H1 (cell line): ENCODE measurements around the gene AFF2. TPM values are rescaled to one million over a fixed set of nuclear protein-coding genes. Genes with fewer than 3 reads are reported as not detected.

ENCODE experiments used
- CTCF ChIA-PET: fragments of 300-600 bp; sonication (Branson Sonifier 250); formaldehyde crosslinking; loops from one replicate; lab custom pipeline; 2021; ENCODE audit not compliant: partially characterized antibody; lab: Charles Lee
- POLR2A ChIA-PET: fragments of 300-600 bp; sonication (Branson Sonifier 250); formaldehyde crosslinking; loops from one replicate; lab custom pipeline; 2021; ENCODE audit warnings: inconsistent platforms; ENCODE audit not compliant: partially characterized antibody; lab: Charles Lee
- DNase-seq, 2 experiments: peaks; one replicate each; pipeline versions ENCODE4 v3.0.0 to v3.0.0-alpha.2; 2010 to 2022; ENCODE audit warnings: low spot score in 2 of 2, low read depth in 1 of 2, mixed read lengths in 1 of 2
- FAIRE-seq: peaks from 2 replicates; lab custom pipeline; 2011; peaks lifted over from hg19 to GRCh38; lab: Jason Lieb, UNC
- H2AFZ ChIP-seq: 2 replicates; pipeline ENCODE4 v1.8.1; 2012; ENCODE audit warnings: low read length, inconsistent platforms
- H2AK5ac ChIP-seq: 2 replicates; pipeline ENCODE4 v1.6.1; 2013; ENCODE audit warnings: low read depth, low read length
- H2BK120ac ChIP-seq: replicated peaks from 2 replicates; pipeline ENCODE3; 2013; ENCODE audit warnings: low read depth, low read length, inconsistent platforms
- H2BK12ac ChIP-seq: 2 replicates; pipeline ENCODE4 v1.6.1; 2013; ENCODE audit warnings: low read depth, low read length
- H2BK15ac ChIP-seq: 2 replicates; pipeline ENCODE4 v1.6.1; 2013; ENCODE audit warnings: low read length
- H2BK20ac ChIP-seq: 2 replicates; pipeline ENCODE4 v1.6.1; 2013; ENCODE audit warnings: low read length
- H2BK5ac ChIP-seq: 2 replicates; pipeline ENCODE4 v1.6.1; 2013; ENCODE audit warnings: low read depth, low read length
- H3K14ac ChIP-seq: 2 replicates; pipeline ENCODE4 v1.6.1; 2013; ENCODE audit warnings: inconsistent platforms; ENCODE audit not compliant: insufficient read length
- H3K18ac ChIP-seq: 2 replicates; pipeline ENCODE4 v1.6.1; 2013; ENCODE audit warnings: low read length; ENCODE audit errors: extremely low read depth
- H3K23ac ChIP-seq: 2 replicates; pipeline ENCODE4 v1.6.1; 2013; ENCODE audit warnings: inconsistent platforms; ENCODE audit not compliant: insufficient read length
- H3K23me2 ChIP-seq: 2 replicates; pipeline ENCODE4 v1.6.1; 2013; ENCODE audit warnings: low read depth, low read length
- H3K27ac ChIP-seq: 2 replicates; pipeline ENCODE4 v1.6.1; 2011; ENCODE audit warnings: low read depth, low read length, inconsistent platforms
- H3K27me3 ChIP-seq, 4 experiments: replicated peaks in 1 of 4; 1 replicate in 1 of 4; 2 replicates in 3 of 4; pipeline versions ENCODE4 v1.6.1 to v1.8.1; 2011 to 2013; ENCODE audit warnings: low read length in 3 of 4, mild to moderate bottlenecking in 3 of 4, inconsistent platforms in 2 of 4, mixed read lengths in 2 of 4, moderate library complexity in 1 of 4; ENCODE audit not compliant: control insufficient read depth in 3 of 4, insufficient read depth in 3 of 4; ENCODE audit errors: extremely low read depth in 1 of 4
- H3K36me3 ChIP-seq, 4 experiments: 2 replicates each; pipeline versions ENCODE4 v1.6.1 to v1.8.1; 2011 to 2013; ENCODE audit warnings: mild to moderate bottlenecking in 4 of 4, low read length in 3 of 4, moderate library complexity in 2 of 4, control low read depth in 1 of 4, inconsistent platforms in 1 of 4; ENCODE audit not compliant: insufficient read depth in 4 of 4, control insufficient read depth in 2 of 4
- H3K4ac ChIP-seq: replicated peaks from 2 replicates; pipeline ENCODE3; 2013; ENCODE audit warnings: low read length, low read depth, mixed read lengths, inconsistent platforms; ENCODE audit not compliant: insufficient read length
- H3K4me1 ChIP-seq, 4 experiments: replicated peaks in 1 of 4; 1 replicate in 1 of 4; 2 replicates in 3 of 4; pipeline versions ENCODE4 v1.6.1 to v1.8.1; 2011 to 2013; ENCODE audit warnings: low read length in 3 of 4, inconsistent platforms in 2 of 4, mixed read lengths in 1 of 4; ENCODE audit not compliant: insufficient read depth in 4 of 4, control insufficient read depth in 3 of 4
- H3K4me2 ChIP-seq, 2 experiments: 2 replicates each; pipeline versions ENCODE4 v1.6.1 to v1.8.1; 2011 to 2013; ENCODE audit warnings: low read depth in 2 of 2, low read length in 2 of 2, control low read depth in 1 of 2, inconsistent platforms in 1 of 2, mild to moderate bottlenecking in 1 of 2; ENCODE audit not compliant: insufficient read depth in 1 of 2
- H3K4me3 ChIP-seq, 4 experiments: fragments of 200-600, 300-600 bp in 1 of 4; sonication (generic), shearing (Covaris generic), sonication (Bioruptor Twin) in 1 of 4; 2 replicates each; pipeline versions ENCODE4 v1.5.1 to v1.8.1; 2011 to 2016; ENCODE audit warnings: low read length in 4 of 4, low read depth in 3 of 4, control low read depth in 2 of 4, inconsistent platforms in 2 of 4, mild to moderate bottlenecking in 2 of 4, mixed read lengths in 1 of 4, moderate library complexity in 1 of 4; ENCODE audit not compliant: insufficient read depth in 2 of 4; ENCODE audit errors: extremely low read depth in 1 of 4
- H3K56ac ChIP-seq: replicated peaks from 2 replicates; pipeline ENCODE3; 2013; ENCODE audit warnings: low read depth, mild to moderate bottlenecking, mixed read lengths, low read length, inconsistent platforms; ENCODE audit not compliant: insufficient read length
- H3K79me1 ChIP-seq: 2 replicates; pipeline ENCODE4 v1.6.1; 2013; ENCODE audit warnings: low read depth, low read length, control low read depth
- H3K79me2 ChIP-seq, 2 experiments: 2 replicates each; pipeline versions ENCODE4 v1.6.1 to v1.8.1; 2012 to 2013; ENCODE audit warnings: low read length in 2 of 2, mild to moderate bottlenecking in 2 of 2, inconsistent platforms in 1 of 2; ENCODE audit not compliant: insufficient read depth in 2 of 2, control insufficient read depth in 1 of 2
- H3K9ac ChIP-seq, 4 experiments: replicated peaks in 1 of 4; 1 replicate in 1 of 4; 2 replicates in 3 of 4; pipeline versions ENCODE4 v1.6.1 to v1.8.1; 2011 to 2013; ENCODE audit warnings: low read depth in 3 of 4, low read length in 3 of 4, control low read depth in 2 of 4, mild to moderate bottlenecking in 2 of 4, moderate library complexity in 2 of 4, inconsistent platforms in 1 of 4; ENCODE audit errors: extremely low read depth in 1 of 4
- H3K9me3 ChIP-seq, 2 experiments: 2 replicates each; pipeline versions ENCODE4 v1.6.1 to v1.8.1; 2012 to 2013; ENCODE audit warnings: mild to moderate bottlenecking in 2 of 2, moderate library complexity in 2 of 2, control low read depth in 1 of 2, inconsistent platforms in 1 of 2, low read depth in 1 of 2, low read length in 1 of 2, mixed read lengths in 1 of 2; ENCODE audit not compliant: insufficient read depth in 2 of 2
- H4K20me1 ChIP-seq, 2 experiments: replicated peaks in 1 of 2; 2 replicates each; pipeline versions ENCODE3 to v1.8.1; 2011 to 2013; ENCODE audit warnings: inconsistent platforms in 2 of 2, low read length in 2 of 2, mild to moderate bottlenecking in 1 of 2; ENCODE audit not compliant: insufficient read depth in 2 of 2, control insufficient read depth in 1 of 2
- H4K5ac ChIP-seq: 2 replicates; pipeline ENCODE4 v1.6.1; 2013; ENCODE audit warnings: low read length, low read depth, mixed read lengths, inconsistent platforms; ENCODE audit not compliant: insufficient read length
- H4K8ac ChIP-seq: 2 replicates; pipeline ENCODE4 v1.8.0; 2013; ENCODE audit warnings: mild to moderate bottlenecking, moderate library complexity, low read length, inconsistent platforms; ENCODE audit not compliant: insufficient read depth; ENCODE audit errors: extremely low read depth
- H4K91ac ChIP-seq: replicated peaks from 2 replicates; pipeline ENCODE3; 2013; ENCODE audit warnings: low read length, mixed read lengths, inconsistent platforms; ENCODE audit not compliant: insufficient read length
- PHF8 ChIP-seq: fragments of 200-600 bp; sonication (generic); conservative IDR thresholded peaks from 2 replicates; pipeline ENCODE4 v1.7.1; 2012; ENCODE audit warnings: low read depth, mild to moderate bottlenecking, inconsistent platforms, low read length, moderate library complexity
- RAD21 ChIP-seq, 2 experiments: IDR thresholded peaks in 1 of 2; conservative IDR thresholded peaks in 1 of 2; 2 replicates each; pipeline ENCODE4 v1.6.1; 2011; ENCODE audit warnings: low read depth in 2 of 2, low read length in 2 of 2, improper control_type of control experiment in 1 of 2, inconsistent platforms in 1 of 2, mild to moderate bottlenecking in 1 of 2, moderate library complexity in 1 of 2
- WGBS, 2 experiments: shearing (Covaris generic) in 1 of 2; methylation state at CpG; one replicate each; pipeline versions ENCODE4 v1.1.6 to v1.1.7; 2013 to 2015; ENCODE audit warnings: low lambda C conversion rate in 2 of 2, mixed read lengths in 2 of 2, inconsistent platforms in 1 of 2, low coverage in 1 of 2, missing lambda C conversion rate in 1 of 2; ENCODE audit not compliant: insufficient replicate concordance in 2 of 2, insufficient coverage in 1 of 2, insufficient read length in 1 of 2; ENCODE audit errors: extremely low coverage in 1 of 2, missing lambda C conversion rate in 1 of 2; 5-methylcytosine and 5-hydroxymethylcytosine counted together
- polyA plus RNA-seq, 7 experiments: library from polyadenylated mRNA; depleted of rRNA in 3 of 7; stranded (reverse) in 5 of 7; unstranded in 2 of 7; fragments of >200 nt in 5 of 7; fragments of 200-250 nt in 2 of 7; gene quantifications; 1 replicate in 5 of 7; 2 replicates in 1 of 7; 4 replicates in 1 of 7; pipeline versions ENCODE4 v1.2.1 to v1.2.3, GENCODE V29; 2011 to 2013; ENCODE audit warnings: missing spikeins in 2 of 7, mixed read lengths in 2 of 7
- total RNA-seq: library from RNA; stranded (reverse); fragmentation: NEBNext Ultra II Directional; extraction: Animal tissue kit (Norgen Biotek cat#: 25700); gene quantifications from 2 replicates; pipeline ENCODE4 v1.2.1, GENCODE V29; 2021

AFF2 gene
- total and polyA plus RNA-seq, 2 of the 8 experiments (the other 6 are each of a cell fraction or from before 2014, with no cell fraction given), result 2.0 to 7.3 TPM

GRCh38 chrX:148588649-148589310 lies 88.4 kb downstream of the AFF2 start:
- no peak overlapping the region for H3K14ac ChIP-seq
- 81% methylated on average over 6 of the region's 6 CpGs; no CpG with 5 or more reads in 1 of the 2 experiments for WGBS, 2 experiments
- no peak overlapping the region for H2AK5ac ChIP-seq
- CTCF ChIA-PET, result interaction anchor here (2.1 kb wide), 1 partner anchor 15 kb away, joined by 4 read pairs; no protein-coding TSS in a partner anchor
- H3K79me1 ChIP-seq, result no peaks in the 10 kb centered on the region
- H2BK12ac ChIP-seq, result no peak overlapping the region
- no peaks in the 10 kb centered on the region for H3K79me2 ChIP-seq
- H2AFZ ChIP-seq, result no peak overlapping the region
- no peak overlapping the region for H3K56ac ChIP-seq
- no peak overlapping the region for H4K8ac ChIP-seq
- no peaks in the 10 kb centered on the region for H4K20me1 ChIP-seq
- TF ChIP-seq RAD21 (IDR thresholded peaks at IDR 0.05 in 1 of 2, conservative IDR thresholded peaks at IDR 0.05 in 1 of 2; ENCODE audit: low read depth in 2 of 2, low read length in 2 of 2) (0 out of 4 replicates have a peak, but pooled peaks of 1 of the 2 experiments have one; percentile 0), PHF8 (no peak)
- TF ChIP-seq, all 59 proteins: peak for 1
- H3K27me3 ChIP-seq, result no peaks in the 10 kb centered on the region
- no peak overlapping the region for H3K9ac ChIP-seq
- H3K23me2 ChIP-seq, result no peaks in the 10 kb centered on the region
- H4K5ac ChIP-seq, result no peak overlapping the region
- DNase-seq (no peak), FAIRE-seq (no peak)
- POLR2A ChIA-PET, result no interaction called here
- no peak overlapping the region for H2BK20ac ChIP-seq
- H3K23ac ChIP-seq, result no peak overlapping the region
- H3K9me3 ChIP-seq, result no peaks in the 10 kb centered on the region
- H2BK5ac ChIP-seq, result no peak overlapping the region
- H3K4me2 ChIP-seq, result no peak overlapping the region
- no peak overlapping the region for H2BK15ac ChIP-seq
- H3K36me3 ChIP-seq, result no peaks in the 10 kb centered on the region
- no peak overlapping the region for H3K18ac ChIP-seq
- H3K4ac ChIP-seq, result no peak overlapping the region
- H3K27ac ChIP-seq, result no peak overlapping the region
- H2BK120ac ChIP-seq, result no peak overlapping the region
- H3K4me1 ChIP-seq, result no peaks in the 10 kb centered on the region; a peak in 1 of 7 replicates
- H3K4me3 ChIP-seq, result no peak overlapping the region
- no peak overlapping the region for H4K91ac ChIP-seq
